HEK293T (cell line): ENCODE measurements around the gene NAPA.

Experiments used
- ARNT ChIP-seq: fragments of 450-650 bp; IDR thresholded peaks from 2 replicates; pipeline ENCODE4 v1.6.1; 2017; ENCODE audit warnings: mild to moderate bottlenecking
- ELF4 ChIP-seq: fragments of 450-650 bp; IDR thresholded peaks from 2 replicates; pipeline ENCODE4 v1.6.1; 2017; ENCODE audit warnings: antibody characterized with exemption
- FOXK2 ChIP-seq: fragments of 450-650 bp; IDR thresholded peaks from 2 replicates; pipeline ENCODE4 v1.6.1; 2016; ENCODE audit warnings: mild to moderate bottlenecking
- FOXM1 ChIP-seq: fragments of 450-650 bp; IDR thresholded peaks from 2 replicates; pipeline ENCODE4 v1.6.1; 2017; ENCODE audit warnings: mild to moderate bottlenecking, borderline replicate concordance
- HDGF ChIP-seq: fragments of 450-650 bp; IDR thresholded peaks from 2 replicates; pipeline ENCODE4 v1.6.1; 2017; ENCODE audit warnings: antibody characterized with exemption, borderline replicate concordance
- NFRKB ChIP-seq: fragments of 450-650 bp; IDR thresholded peaks from 2 replicates; pipeline ENCODE4 v1.6.1; 2016; ENCODE audit warnings: mild to moderate bottlenecking, moderate library complexity
- SP1 ChIP-seq: fragments of 450-650 bp; IDR thresholded peaks from 2 replicates; pipeline ENCODE4 v1.6.1; 2017
- SUZ12 ChIP-seq: fragments of 450-650 bp; IDR thresholded peaks from 2 replicates; pipeline ENCODE4 v1.6.1; 2016; ENCODE audit warnings: mild to moderate bottlenecking
- TARDBP ChIP-seq: fragments of 450-650 bp; IDR thresholded peaks from 2 replicates; pipeline ENCODE4 v1.6.1; 2016
- ZNF384 ChIP-seq: fragments of 450-650 bp; IDR thresholded peaks from 2 replicates; pipeline ENCODE4 v1.6.1; 2016
- TF ChIP-seq, protein P1 (sequence below): fragments of 450-650 bp; IDR thresholded peaks from 2 replicates; pipeline ENCODE4 v1.6.1; 2016

DNA sequence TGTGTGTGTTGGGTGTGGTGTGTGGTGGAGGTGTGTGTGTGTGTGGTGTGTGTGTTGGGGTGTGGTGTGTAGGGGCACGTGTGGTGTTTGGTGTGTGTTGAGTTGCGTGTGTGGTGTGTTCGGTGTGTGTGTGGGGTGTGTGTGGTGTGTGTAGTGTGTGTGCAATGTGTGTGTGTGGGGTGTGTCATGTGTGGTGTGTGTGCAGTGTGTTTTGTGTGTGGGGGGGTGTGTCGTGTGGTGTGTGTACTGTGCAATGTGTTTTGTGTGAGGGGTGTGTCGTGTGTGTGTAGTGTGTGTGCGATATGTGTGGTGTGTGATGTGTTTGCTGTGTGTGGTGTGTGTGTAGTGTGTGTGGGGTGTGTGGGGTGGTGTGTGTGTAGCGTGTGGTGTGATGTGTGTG lies 24.8 kb downstream of the NAPA start:
- TF ChIP-seq SP1: no peak
- no peak for TF ChIP-seq ZNF384
- TF ChIP-seq, protein P1, sequence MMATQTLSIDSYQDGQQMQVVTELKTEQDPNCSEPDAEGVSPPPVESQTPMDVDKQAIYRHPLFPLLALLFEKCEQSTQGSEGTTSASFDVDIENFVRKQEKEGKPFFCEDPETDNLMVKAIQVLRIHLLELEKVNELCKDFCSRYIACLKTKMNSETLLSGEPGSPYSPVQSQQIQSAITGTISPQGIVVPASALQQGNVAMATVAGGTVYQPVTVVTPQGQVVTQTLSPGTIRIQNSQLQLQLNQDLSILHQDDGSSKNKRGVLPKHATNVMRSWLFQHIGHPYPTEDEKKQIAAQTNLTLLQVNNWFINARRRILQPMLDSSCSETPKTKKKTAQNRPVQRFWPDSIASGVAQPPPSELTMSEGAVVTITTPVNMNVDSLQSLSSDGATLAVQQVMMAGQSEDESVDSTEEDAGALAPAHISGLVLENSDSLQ: no peak
- TF ChIP-seq FOXK2: no peak
- no peak for TF ChIP-seq ELF4
- no peak for TF ChIP-seq NFRKB
- TF ChIP-seq TARDBP: peak; percentile 82; the same call in 1 of the 2 replicates
- TF ChIP-seq SUZ12: no peak
- no peak for TF ChIP-seq FOXM1
- no peak for TF ChIP-seq ARNT
- TF ChIP-seq HDGF: no peak
